Psoas muscle (tissue), 8 donors: ENCODE data around the gene CRTAP. TPM values are rescaled to one million over a fixed set of nuclear protein-coding genes. Genes with fewer than 3 reads are reported as not detected.

Source experiments
- ATAC-seq, 4 donors: fragments of 200-7000 bp; cut with Tn5 transposase; one replicate each; pipeline ENCODE4 v1.9.1; 2020; ENCODE audit warnings: moderate library complexity in 3 of 4, mild to moderate bottlenecking in 2 of 4
- DNase-seq, 2 donors: peaks; one replicate each; pipeline ENCODE4 v3.0.0-alpha.2; 2020
- H3K27ac ChIP-seq: fragments of 200-600 bp; one replicate; pipeline ENCODE4 v1.8.0; 2022
- H3K27me3 ChIP-seq, 3 donors: fragments of 200-600 bp in 1 of 3; one replicate each; pipeline versions ENCODE4 v1.6.1 to v1.8.0; 2013 to 2022; ENCODE audit warnings: low read length in 2 of 3, mild to moderate bottlenecking in 2 of 3, moderate library complexity in 1 of 3; ENCODE audit not compliant: insufficient read depth in 3 of 3
- H3K36me3 ChIP-seq, 2 donors: fragments of 200-600 bp in 1 of 2; one replicate each; pipeline versions ENCODE4 v1.6.1 to v1.8.0; 2013 to 2022; ENCODE audit warnings: low read depth in 1 of 2, mild to moderate bottlenecking in 1 of 2, moderate library complexity in 1 of 2; ENCODE audit not compliant: insufficient read depth in 1 of 2
- H3K4me1 ChIP-seq: fragments of 200-600 bp; one replicate; pipeline ENCODE4 v1.8.0; 2022
- H3K4me3 ChIP-seq: fragments of 200-600 bp; one replicate; pipeline ENCODE4 v1.8.0; 2022; ENCODE audit warnings: mild to moderate bottlenecking
- H3K9me3 ChIP-seq: fragments of 200-600 bp; one replicate; pipeline ENCODE4 v1.8.0; 2022
- WGBS, 3 donors: extraction: QIAGEN DNeasy Blood & Tissue Kit; methylation state at CpG; one replicate each; pipeline versions ENCODE4 v1.1.6 to v1.1.7; 2013; 5-methylcytosine and 5-hydroxymethylcytosine counted together
- intact Hi-C, 2 donors: fragments of 100-400 bp; cut with DNase I; formaldehyde crosslinking; loops; one replicate each; pipeline versions ENCODE4 v1.11.0 to v1.14.2; 2022
- polyA plus RNA-seq, 3 donors: library from polyadenylated mRNA; stranded (reverse); fragments of 200-250 nt; gene quantifications; one replicate each; pipeline ENCODE4 v1.2.3, GENCODE V29; 2013
- total RNA-seq, 4 donors: library from RNA; stranded (reverse); fragmentation: NEBNext Ultra II Directional in 2 of 4; extraction: Animal tissue kit (Norgen Biotek cat#: 25700) in 2 of 4; gene quantifications; one replicate each; pipeline versions ENCODE4 v1.2.1 to v1.2.4, GENCODE V29; 2021 to 2023
- TF ChIP-seq, protein P1 (sequence below): fragments of 200-600 bp; IDR thresholded peaks from one replicate; pipeline ENCODE4 v1.8.0; 2022; ENCODE audit warnings: antibody characterized with exemption
- donor health status: healthy with polysubstance abuse.
- donor health status: DM: no; HTN: no; CAD: no; lungs with moderate emphysema.
- donor health status: Bipolar disorder and iron deficiency.
- donor health status: healthy.
- donor health status: DM: yes; HTN: yes; CAD: no.
- donor health status: DM: no; HTN: no; CAD: no.
- donor health status: DM: no; HTN: no; CAD: no.
- donor health status: DM: yes; HTN: yes; CAD: no.

CRTAP gene
- total and polyA plus RNA-seq, 7 donors: 24.9 to 80.8 (median 56.3) TPM

- 58 to 86% (median 66%) methylated on average over 3 of the region's 3 CpGs for WGBS, 3 donors
- peaks cover 2% of the 10 kb centered on the region for H3K4me1 ChIP-seq
- no peak overlapping the region for H3K27ac ChIP-seq
- H3K4me3 ChIP-seq: no peak overlapping the region
- no peaks in the 10 kb centered on the region for H3K9me3 ChIP-seq
- intact Hi-C loops: loop anchor here in 1 of 2 donors (10.0 kb wide), 1 partner anchor 315 kb away; no protein-coding TSS in a partner anchor
- no peaks in the 10 kb centered on the region for H3K27me3 ChIP-seq
- TF ChIP-seq, protein P1, sequence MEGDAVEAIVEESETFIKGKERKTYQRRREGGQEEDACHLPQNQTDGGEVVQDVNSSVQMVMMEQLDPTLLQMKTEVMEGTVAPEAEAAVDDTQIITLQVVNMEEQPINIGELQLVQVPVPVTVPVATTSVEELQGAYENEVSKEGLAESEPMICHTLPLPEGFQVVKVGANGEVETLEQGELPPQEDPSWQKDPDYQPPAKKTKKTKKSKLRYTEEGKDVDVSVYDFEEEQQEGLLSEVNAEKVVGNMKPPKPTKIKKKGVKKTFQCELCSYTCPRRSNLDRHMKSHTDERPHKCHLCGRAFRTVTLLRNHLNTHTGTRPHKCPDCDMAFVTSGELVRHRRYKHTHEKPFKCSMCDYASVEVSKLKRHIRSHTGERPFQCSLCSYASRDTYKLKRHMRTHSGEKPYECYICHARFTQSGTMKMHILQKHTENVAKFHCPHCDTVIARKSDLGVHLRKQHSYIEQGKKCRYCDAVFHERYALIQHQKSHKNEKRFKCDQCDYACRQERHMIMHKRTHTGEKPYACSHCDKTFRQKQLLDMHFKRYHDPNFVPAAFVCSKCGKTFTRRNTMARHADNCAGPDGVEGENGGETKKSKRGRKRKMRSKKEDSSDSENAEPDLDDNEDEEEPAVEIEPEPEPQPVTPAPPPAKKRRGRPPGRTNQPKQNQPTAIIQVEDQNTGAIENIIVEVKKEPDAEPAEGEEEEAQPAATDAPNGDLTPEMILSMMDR: no peak
- no peak for ATAC-seq
- H3K36me3 ChIP-seq: peaks cover 0 to 45% of the 10 kb centered on the region in 2 donors
- DNase-seq: peak in 1 of 2 donors; percentile 17
These were observed 6.1 kb downstream of the CRTAP start for GRCh38 chr3:33119891-33120290.

- Histone ChIP-seq H3K4me1 (no peaks in the 10 kb centered on the region), H3K36me3 (peaks cover 0 to 75% of the 10 kb centered on the region in 2 donors), H3K4me3 (no peak overlapping the region), H3K9me3 (no peaks in the 10 kb centered on the region), H3K27me3 (no peaks in the 10 kb centered on the region), H3K27ac (no peak overlapping the region)
- TF ChIP-seq, protein P1: no peak
- DNase-seq (no peak), ATAC-seq (no peak)
- intact Hi-C loops: no loop called here
- WGBS, 3 donors: 90 to 95% (median 94%) methylated on average over 5 of the region's 5 CpGs
These were observed 9.2 kb downstream of the CRTAP start for GRCh38 chr3:33122991-33123390.

GRCh38 chr3:33124638-33125037, 10.8 kb downstream of the CRTAP start:
- TF ChIP-seq, protein P1: no peak
- Histone ChIP-seq H3K36me3 (peaks cover 0 to 82% of the 10 kb centered on the region in 2 donors), H3K27me3 (no peaks in the 10 kb centered on the region), H3K4me3 (no peak overlapping the region), H3K4me1 (no peaks in the 10 kb centered on the region), H3K9me3 (no peaks in the 10 kb centered on the region), H3K27ac (no peak overlapping the region)
- ATAC-seq: no peak
- intact Hi-C loops: no loop called here
- 68 to 76% (median 74%) methylated on average over 1 of the region's 1 CpG for WGBS, 3 donors
- DNase-seq: no peak

GRCh38 chr3:33125840-33126239, 12.0 kb downstream of the CRTAP start:
- 89 to 95% (median 93%) methylated on average over 3 of the region's 3 CpGs for WGBS, 3 donors
- DNase-seq (no peak), ATAC-seq (no peak)
- H3K36me3 ChIP-seq: peaks cover 0 to 83% of the 10 kb centered on the region in 2 donors
- no peaks in the 10 kb centered on the region for H3K27me3 ChIP-seq
- no peak overlapping the region for H3K4me3 ChIP-seq
- intact Hi-C loops: no loop called here
- H3K27ac ChIP-seq: no peak overlapping the region
- TF ChIP-seq, protein P1: no peak
- no peaks in the 10 kb centered on the region for H3K4me1 ChIP-seq
- H3K9me3 ChIP-seq: no peaks in the 10 kb centered on the region

GRCh38 chr3:33128706-33129105, 14.9 kb downstream of the CRTAP start:
- peaks cover 0 to 85% of the 10 kb centered on the region in 2 donors for H3K36me3 ChIP-seq

More at GRCh38 chr3:33128706-33129105, 14.9 kb downstream of the CRTAP start:
- Histone ChIP-seq H3K27ac (no peak overlapping the region), H3K27me3 (no peaks in the 10 kb centered on the region), H3K9me3 (no peaks in the 10 kb centered on the region), H3K4me3 (no peak overlapping the region), H3K4me1 (no peaks in the 10 kb centered on the region)
- ATAC-seq: no peak
- TF ChIP-seq, protein P1: no peak
- WGBS, 3 donors: 50 to 53% (median 50%) methylated on average over 1 of the region's 1 CpG
- no peak for DNase-seq
- intact Hi-C loops: no loop called here
